ENCODE measurements around the gene PACS1. TPM values are rescaled to one million over a fixed set of nuclear protein-coding genes. Genes with fewer than 3 reads are reported as not detected.

PACS1 gene
- total and polyA plus RNA-seq, 2 donors (not counting 1 experiment from before 2014, with no cell fraction given): 131 to 303 TPM

DNA sequence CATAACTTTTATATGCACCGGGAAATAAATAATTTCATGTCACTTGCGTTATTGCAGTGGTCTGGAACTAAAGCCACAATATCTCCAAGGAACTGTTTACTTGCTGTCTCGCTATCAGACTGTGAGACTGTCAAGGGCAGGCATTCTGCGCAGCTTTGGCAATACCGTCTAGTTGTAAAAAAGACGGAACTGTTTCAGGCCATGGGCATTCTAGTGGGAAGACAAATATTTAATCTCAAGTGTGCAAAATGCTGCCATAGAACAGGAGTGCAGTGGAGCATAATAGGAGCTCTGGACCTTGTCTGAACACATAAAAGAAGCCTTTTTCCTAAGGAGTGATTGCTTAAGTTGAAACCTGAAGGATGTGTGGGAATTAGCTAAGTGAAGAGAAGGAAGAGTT lies 53.8 kb downstream of the PACS1 start:
- Histone ChIP-seq H4K20me1 (ENCODE audit: control insufficient read depth, insufficient read depth, low read length, poor library complexity, severe bottlenecking) (peaks cover 18% of the 10 kb centered on the region), H3K4me1 (ENCODE audit: control insufficient read depth in 2 of 2, insufficient read depth in 2 of 2, low read length in 2 of 2) (peaks cover 55 to 62% of the 10 kb centered on the region in 2 donors), H2AFZ (ENCODE audit: insufficient read depth, low read depth, low read length, poor library complexity, severe bottlenecking) (no peak overlapping the region), H3K27ac (ENCODE audit: low read length in 2 of 2) (peak overlapping the region in 1 of 2 donors; percentile 87), H3K9ac (ENCODE audit: low read length) (no peak overlapping the region), H3K27me3 (replicated peaks in 1 of 4; ENCODE audit: control extremely low read depth in 1 of 4, control insufficient read depth in 3 of 4, insufficient read depth in 4 of 4, low read length in 3 of 4) (no peaks in the 10 kb centered on the region), H3K36me3 (replicated peaks in 1 of 2; ENCODE audit: control extremely low read depth in 1 of 2, control insufficient read depth in 1 of 2, extremely low read depth in 1 of 2, insufficient read depth in 2 of 2, low read length in 1 of 2) (peaks cover 0 to 8% of the 10 kb centered on the region in 2 experiments), H3K4me3 (ENCODE audit: control extremely low read depth in 1 of 5, extremely low read depth in 1 of 5, insufficient read depth in 1 of 5, low read depth in 2 of 5, low read length in 4 of 5) (no peak overlapping the region), H3K4me2 (replicated peaks; ENCODE audit: low read depth, low read length, poor library complexity, severe bottlenecking) (no peak overlapping the region), H3K9me3 (ENCODE audit: control extremely low read depth in 1 of 3, control insufficient read depth in 2 of 3, insufficient read depth in 1 of 3, low read length in 2 of 3) (no peaks in the 10 kb centered on the region), H3K79me2 (ENCODE audit: control insufficient read depth, insufficient read depth, low read length) (peaks cover 77% of the 10 kb centered on the region)
- peak overlapping the region; percentile 98 for H3K27ac Mint-ChIP-seq
- POLR2A ChIA-PET: interaction anchor here (0.6 kb wide), 1 partner anchor 1082 kb away, joined by 3 read pairs; no protein-coding TSS in a partner anchor
- no peaks in the 10 kb centered on the region for H3K27me3 Mint-ChIP-seq
- no peak for TF ChIP-seq EZH2 (IDR thresholded peaks at IDR 0.05; ENCODE audit: borderline replicate concordance, insufficient read depth, low read depth, low read length, poor library complexity, severe bottlenecking)
- TF ChIP-seq, protein P1, sequence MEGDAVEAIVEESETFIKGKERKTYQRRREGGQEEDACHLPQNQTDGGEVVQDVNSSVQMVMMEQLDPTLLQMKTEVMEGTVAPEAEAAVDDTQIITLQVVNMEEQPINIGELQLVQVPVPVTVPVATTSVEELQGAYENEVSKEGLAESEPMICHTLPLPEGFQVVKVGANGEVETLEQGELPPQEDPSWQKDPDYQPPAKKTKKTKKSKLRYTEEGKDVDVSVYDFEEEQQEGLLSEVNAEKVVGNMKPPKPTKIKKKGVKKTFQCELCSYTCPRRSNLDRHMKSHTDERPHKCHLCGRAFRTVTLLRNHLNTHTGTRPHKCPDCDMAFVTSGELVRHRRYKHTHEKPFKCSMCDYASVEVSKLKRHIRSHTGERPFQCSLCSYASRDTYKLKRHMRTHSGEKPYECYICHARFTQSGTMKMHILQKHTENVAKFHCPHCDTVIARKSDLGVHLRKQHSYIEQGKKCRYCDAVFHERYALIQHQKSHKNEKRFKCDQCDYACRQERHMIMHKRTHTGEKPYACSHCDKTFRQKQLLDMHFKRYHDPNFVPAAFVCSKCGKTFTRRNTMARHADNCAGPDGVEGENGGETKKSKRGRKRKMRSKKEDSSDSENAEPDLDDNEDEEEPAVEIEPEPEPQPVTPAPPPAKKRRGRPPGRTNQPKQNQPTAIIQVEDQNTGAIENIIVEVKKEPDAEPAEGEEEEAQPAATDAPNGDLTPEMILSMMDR (IDR thresholded peaks at IDR 0.05): no peak
- DNase-seq: no peak
- CTCF ChIA-PET: interaction anchor here (1.0 to 3.9 kb wide), 3 partner anchors 11 to 56 kb away, joined by 3 to 33 read pairs (median 3); partner anchors contain the start of gene PACS1
- no peak for ATAC-seq (ENCODE audit: low read depth)
- 100% methylated on average over 6 of the region's 6 CpGs for WGBS (ENCODE audit: insufficient coverage)
- H3K4me1 Mint-ChIP-seq: peaks cover 84% of the 10 kb centered on the region
- intact Hi-C loops (cut with micrococcal nuclease): no loop called here
- H3K4me3 Mint-ChIP-seq: no peak overlapping the region
- H3K9me3 Mint-ChIP-seq (ENCODE audit: insufficient read depth): no peaks in the 10 kb centered on the region

DNA sequence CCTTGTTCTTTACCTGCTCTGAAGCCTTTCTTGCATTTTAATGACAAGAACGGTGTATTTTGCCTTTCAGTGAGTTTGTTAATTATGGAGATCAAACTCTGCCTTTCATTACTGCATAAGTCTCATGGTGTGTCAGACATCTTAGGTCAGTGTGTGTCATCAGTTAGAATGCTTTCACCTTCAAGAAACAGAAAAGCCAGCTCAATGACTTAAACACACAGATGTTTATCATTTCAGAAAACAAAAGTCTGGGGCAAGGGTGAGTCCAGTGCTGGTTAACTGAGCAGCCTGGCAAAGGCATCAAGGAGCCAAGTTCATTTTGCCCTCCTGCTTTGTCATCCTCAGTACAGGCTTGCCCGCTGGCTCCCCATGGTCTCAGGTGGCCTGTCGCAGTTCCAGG lies 54.5 kb downstream of the PACS1 start:
- peak overlapping the region in 1 of 2 donors; percentile 87 for H3K27ac ChIP-seq (ENCODE audit: low read length in 2 of 2)
- ATAC-seq (ENCODE audit: low read depth): no peak
- no peak overlapping the region for H3K4me3 ChIP-seq (ENCODE audit: control extremely low read depth in 1 of 5, extremely low read depth in 1 of 5, insufficient read depth in 1 of 5, low read depth in 2 of 5, low read length in 4 of 5)
- H3K79me2 ChIP-seq (ENCODE audit: control insufficient read depth, insufficient read depth, low read length): peaks cover 77% of the 10 kb centered on the region
- TF ChIP-seq EZH2 (IDR thresholded peaks at IDR 0.05; ENCODE audit: borderline replicate concordance, insufficient read depth, low read depth, low read length, poor library complexity, severe bottlenecking): no peak
- TF ChIP-seq, protein P1 (IDR thresholded peaks at IDR 0.05): no peak
- ChIA-PET CTCF (interaction anchor here (1.0 to 3.9 kb wide), 4 partner anchors 11 to 56 kb away, joined by 3 to 33 read pairs (median 10); partner anchors contain the start of gene PACS1), POLR2A (interaction anchor here (0.6 kb wide), 1 partner anchor 1083 kb away, joined by 3 read pairs; no protein-coding TSS in a partner anchor)
- H3K4me1 Mint-ChIP-seq: peaks cover 81% of the 10 kb centered on the region
- H3K4me3 Mint-ChIP-seq: no peak overlapping the region
- 100% methylated on average over 2 of the region's 3 CpGs for WGBS (ENCODE audit: insufficient coverage)
- H3K4me1 ChIP-seq (ENCODE audit: control insufficient read depth in 2 of 2, insufficient read depth in 2 of 2, low read length in 2 of 2): peaks cover 50 to 57% of the 10 kb centered on the region in 2 donors
- peaks cover 12% of the 10 kb centered on the region for H4K20me1 ChIP-seq (ENCODE audit: control insufficient read depth, insufficient read depth, low read length, poor library complexity, severe bottlenecking)
- peaks cover 0 to 2% of the 10 kb centered on the region in 2 experiments for H3K36me3 ChIP-seq (replicated peaks in 1 of 2; ENCODE audit: control extremely low read depth in 1 of 2, control insufficient read depth in 1 of 2, extremely low read depth in 1 of 2, insufficient read depth in 2 of 2, low read length in 1 of 2)
- peak overlapping the region; percentile 98 for H3K27ac Mint-ChIP-seq
- no peaks in the 10 kb centered on the region for H3K27me3 ChIP-seq (replicated peaks in 1 of 4; ENCODE audit: control extremely low read depth in 1 of 4, control insufficient read depth in 3 of 4, insufficient read depth in 4 of 4, low read length in 3 of 4)
- DNase-seq: no peak
- H3K9ac ChIP-seq (ENCODE audit: low read length): no peak overlapping the region
- no peak overlapping the region for H2AFZ ChIP-seq (ENCODE audit: insufficient read depth, low read depth, low read length, poor library complexity, severe bottlenecking)
- intact Hi-C loops (cut with micrococcal nuclease): no loop called here
- no peaks in the 10 kb centered on the region for H3K9me3 ChIP-seq (ENCODE audit: control extremely low read depth in 1 of 3, control insufficient read depth in 2 of 3, insufficient read depth in 1 of 3, low read length in 2 of 3)
- no peaks in the 10 kb centered on the region for H3K9me3 Mint-ChIP-seq (ENCODE audit: insufficient read depth)
- H3K4me2 ChIP-seq (replicated peaks; ENCODE audit: low read depth, low read length, poor library complexity, severe bottlenecking): no peak overlapping the region
- no peaks in the 10 kb centered on the region for H3K27me3 Mint-ChIP-seq
